AG09309 (cell line): Measurements from ENCODE around the gene TMEM117.

ENCODE experiments used
- DNase-seq: peaks from one replicate; pipeline ENCODE4 v3.0.0-alpha.2; 2010; ENCODE audit warnings: low read depth
- H3K4me3 ChIP-seq: 2 replicates; pipeline ENCODE4 v1.5.1; 2011; ENCODE audit warnings: mild to moderate bottlenecking, low read depth, low read length, moderate library complexity; ENCODE audit not compliant: control insufficient read depth
- TF ChIP-seq, protein P1 (sequence below): IDR thresholded peaks from 2 replicates; pipeline ENCODE4 v1.5.1; 2011; ENCODE audit warnings: mild to moderate bottlenecking, low read depth, low read length, inconsistent platforms; ENCODE audit not compliant: insufficient read depth, control insufficient read depth; ENCODE audit errors: missing control alignments

Gene TMEM117

GRCh38 chr12:44100264-44100663 lies 264.4 kb downstream of the TMEM117 start:
- TF ChIP-seq, protein P1, sequence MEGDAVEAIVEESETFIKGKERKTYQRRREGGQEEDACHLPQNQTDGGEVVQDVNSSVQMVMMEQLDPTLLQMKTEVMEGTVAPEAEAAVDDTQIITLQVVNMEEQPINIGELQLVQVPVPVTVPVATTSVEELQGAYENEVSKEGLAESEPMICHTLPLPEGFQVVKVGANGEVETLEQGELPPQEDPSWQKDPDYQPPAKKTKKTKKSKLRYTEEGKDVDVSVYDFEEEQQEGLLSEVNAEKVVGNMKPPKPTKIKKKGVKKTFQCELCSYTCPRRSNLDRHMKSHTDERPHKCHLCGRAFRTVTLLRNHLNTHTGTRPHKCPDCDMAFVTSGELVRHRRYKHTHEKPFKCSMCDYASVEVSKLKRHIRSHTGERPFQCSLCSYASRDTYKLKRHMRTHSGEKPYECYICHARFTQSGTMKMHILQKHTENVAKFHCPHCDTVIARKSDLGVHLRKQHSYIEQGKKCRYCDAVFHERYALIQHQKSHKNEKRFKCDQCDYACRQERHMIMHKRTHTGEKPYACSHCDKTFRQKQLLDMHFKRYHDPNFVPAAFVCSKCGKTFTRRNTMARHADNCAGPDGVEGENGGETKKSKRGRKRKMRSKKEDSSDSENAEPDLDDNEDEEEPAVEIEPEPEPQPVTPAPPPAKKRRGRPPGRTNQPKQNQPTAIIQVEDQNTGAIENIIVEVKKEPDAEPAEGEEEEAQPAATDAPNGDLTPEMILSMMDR = no peak
- no peak overlapping the region for H3K4me3 ChIP-seq
- no peak for DNase-seq

GRCh38 chr12:44101475-44101874 lies 265.6 kb downstream of the TMEM117 start:
- H3K4me3 ChIP-seq = no peak overlapping the region
- DNase-seq = no peak
- TF ChIP-seq, protein P1 = no peak

- no peak overlapping the region for H3K4me3 ChIP-seq
- TF ChIP-seq, protein P1 = no peak
- DNase-seq = no peak
These were observed 279.0 kb downstream of the TMEM117 start for GRCh38 chr12:44114906-44115305.

DNA sequence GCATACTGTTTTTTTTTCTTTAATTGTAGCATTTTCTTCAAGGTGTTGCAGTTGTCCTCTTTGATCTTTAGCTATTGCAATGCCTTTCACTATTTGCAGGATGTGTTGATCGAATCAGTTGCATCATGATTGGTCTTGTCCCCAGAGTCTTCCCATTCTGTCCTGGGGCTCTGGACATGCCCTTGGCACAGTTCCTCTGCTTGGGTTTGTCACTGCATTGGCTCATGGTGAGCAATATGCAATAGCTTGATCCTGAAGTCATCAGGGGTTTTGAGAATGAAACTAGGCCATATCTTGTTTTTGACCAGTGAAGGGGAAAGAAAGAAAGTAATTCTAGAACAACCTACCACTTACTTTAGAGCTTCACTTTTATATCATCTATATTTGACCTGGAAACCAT lies 281.5 kb downstream of the TMEM117 start:
- H3K4me3 ChIP-seq = no peak overlapping the region
- no peak for DNase-seq
- TF ChIP-seq, protein P1 = no peak

GRCh38 chr12:44118946-44119345 lies 283.1 kb downstream of the TMEM117 start:
- no peak overlapping the region for H3K4me3 ChIP-seq
- TF ChIP-seq, protein P1 = no peak
- DNase-seq = no peak

GRCh38 chr12:44126806-44127205 lies 290.9 kb downstream of the TMEM117 start:
- no peak for DNase-seq
- H3K4me3 ChIP-seq = no peak overlapping the region
- TF ChIP-seq, protein P1 = no peak
